GM18498 (cell line): ENCODE data around the gene SRM.
"Not testable (repeated sequence)": the region's sequence is repeated elsewhere in the genome, so short reads cannot be mapped to it uniquely, and the experiment has no call there.

Source experiments
- ATAC-seq: cut with Tn5 transposase; IDR thresholded peaks from one replicate; pipeline ENCODE4 v1.9.1; 2021; ENCODE audit warnings: mild to moderate bottlenecking, moderate library complexity; ENCODE audit not compliant: unreplicated experiment

SRM gene

DNA sequence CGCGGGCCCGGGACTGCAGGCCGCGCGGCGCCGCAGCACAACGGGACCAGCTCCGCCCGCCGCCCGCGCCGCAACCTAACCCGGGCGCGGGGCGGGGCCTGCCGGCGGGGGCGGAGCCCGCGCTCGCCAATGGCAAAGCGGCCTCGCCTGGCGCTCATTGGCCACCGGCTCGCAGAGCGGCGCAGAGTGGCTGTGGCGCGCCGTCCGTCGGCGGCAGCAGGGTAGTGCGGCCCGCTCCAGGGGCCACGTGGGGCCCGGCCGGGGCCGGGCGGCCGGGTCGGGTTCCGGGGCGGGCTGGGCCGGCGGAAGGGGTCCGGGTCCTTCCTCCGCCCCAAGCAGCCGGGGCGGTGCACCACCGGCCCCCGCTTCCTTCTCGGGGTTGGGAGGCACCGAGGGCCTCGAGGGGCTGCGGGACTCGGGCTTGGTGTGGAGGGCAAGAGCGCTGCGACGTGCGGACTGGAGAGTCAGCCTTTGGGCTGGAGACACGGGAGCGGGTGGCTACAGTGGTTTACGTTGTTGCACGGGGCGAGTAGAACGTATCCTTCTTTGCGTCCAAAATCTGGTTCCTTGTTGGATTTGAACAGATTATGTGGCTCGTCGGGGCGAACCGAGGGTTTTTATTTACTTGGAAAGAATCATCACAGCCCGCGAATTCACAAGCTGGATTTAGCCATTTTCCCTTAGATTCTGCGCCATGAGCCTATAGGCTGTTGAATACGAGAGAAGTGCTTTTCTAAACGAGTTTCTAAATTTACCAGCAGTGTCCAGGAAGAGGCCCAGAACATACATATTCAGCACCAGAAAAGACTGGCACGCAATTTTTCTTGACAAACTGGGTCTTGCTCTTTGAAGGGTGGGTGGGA, at the start of gene SRM:
Gene SRM, minus strand, starts transcription at position 51 of the 863 bp plus-strand sequence. CDS start 75 bp downstream, outside the sequence.
- ATAC-seq = peak; percentile 92

DNA sequence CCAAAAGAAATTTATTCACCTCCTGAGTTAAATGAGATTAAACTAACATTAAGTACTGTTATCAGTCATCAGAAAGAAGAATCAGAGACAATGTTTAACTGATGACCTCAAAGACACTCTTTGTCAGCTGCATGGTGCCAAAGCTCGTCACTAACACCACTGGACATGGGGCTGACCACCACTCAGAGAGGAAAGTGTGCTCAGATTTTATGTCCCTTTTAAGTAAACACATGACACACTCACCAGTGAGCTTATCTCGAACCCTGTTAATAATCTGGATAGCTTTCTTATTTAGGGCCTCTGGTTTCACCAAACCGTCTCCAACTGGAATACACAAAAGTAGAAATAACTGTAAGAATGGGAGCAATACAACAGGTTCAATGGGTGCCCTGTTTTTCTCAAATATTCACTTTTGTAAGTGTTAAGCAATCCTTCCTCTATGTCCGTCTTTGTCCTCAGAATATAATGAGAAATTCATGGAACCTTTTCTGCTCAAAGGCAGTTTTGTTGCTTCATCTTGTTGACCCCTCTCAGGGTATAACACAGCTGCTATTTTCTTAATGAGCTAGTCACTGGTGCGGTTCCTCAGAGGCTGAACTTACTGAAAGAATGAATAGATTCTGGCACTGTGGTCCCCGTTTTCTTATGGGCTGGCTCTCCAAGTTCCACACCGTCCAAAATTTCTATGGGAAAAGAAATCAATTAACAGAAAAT, 49.4 kb upstream of the SRM start:
- ATAC-seq = no peak

DNA sequence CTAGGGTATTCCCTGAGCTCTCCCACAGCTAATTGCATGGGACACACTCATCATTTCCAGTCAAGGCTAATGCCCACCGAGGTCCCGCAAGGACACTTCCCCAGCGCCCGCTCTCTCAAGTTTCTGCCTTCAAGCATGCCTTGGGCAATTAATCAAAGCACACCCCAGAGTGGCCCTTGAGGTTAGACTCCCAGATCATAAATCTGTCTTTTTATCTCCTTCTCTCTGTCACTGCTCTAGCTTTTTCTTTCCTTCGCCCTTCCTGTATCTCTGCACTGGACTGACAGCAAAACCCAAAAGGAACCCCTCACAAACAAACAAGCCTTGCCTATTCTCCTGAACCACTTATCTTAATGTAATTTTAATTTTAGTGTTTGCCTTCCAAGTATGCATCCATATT, 47.8 kb upstream of the SRM start:
- ATAC-seq = no peak

DNA sequence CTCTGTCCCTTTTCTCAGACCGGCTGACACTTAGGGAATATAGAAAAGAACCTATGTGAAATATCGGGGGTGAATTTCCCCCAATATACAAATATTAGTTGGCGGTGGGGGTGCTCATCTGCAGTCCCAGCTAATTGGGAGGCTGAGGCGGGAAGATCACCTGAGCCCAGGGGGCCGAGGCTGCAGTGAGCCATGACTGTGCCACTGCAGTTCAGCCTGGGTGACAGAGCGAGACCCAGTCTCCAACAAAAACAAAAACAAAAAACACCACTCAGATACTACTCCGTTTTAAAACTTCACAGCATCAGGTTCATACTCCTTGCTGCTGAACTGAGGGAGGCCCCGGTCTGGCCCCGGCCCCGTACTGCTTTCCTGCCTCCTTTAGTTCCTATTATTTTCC, 45.8 kb upstream of the SRM start:
- no peak for ATAC-seq

DNA sequence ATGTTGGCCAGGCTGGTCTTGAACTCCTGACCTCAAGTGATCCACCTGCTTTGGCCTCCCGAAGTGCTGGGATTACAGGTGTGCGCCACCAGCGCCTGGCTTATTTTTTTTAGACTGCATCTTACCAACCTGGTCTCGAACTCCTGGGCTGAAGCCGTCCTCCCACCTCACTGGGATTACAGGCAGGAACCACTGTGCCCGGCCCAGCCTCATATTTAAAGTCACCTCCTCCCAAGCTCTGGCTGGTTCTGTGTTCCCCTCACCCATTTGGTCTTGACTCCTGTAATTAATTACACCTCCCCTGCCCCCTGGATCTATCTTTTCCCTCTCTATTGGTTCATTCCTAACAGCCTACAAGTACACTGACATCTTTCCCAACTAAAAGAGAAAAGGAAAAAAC, 41.5 kb upstream of the SRM start:
- no peak for ATAC-seq

DNA sequence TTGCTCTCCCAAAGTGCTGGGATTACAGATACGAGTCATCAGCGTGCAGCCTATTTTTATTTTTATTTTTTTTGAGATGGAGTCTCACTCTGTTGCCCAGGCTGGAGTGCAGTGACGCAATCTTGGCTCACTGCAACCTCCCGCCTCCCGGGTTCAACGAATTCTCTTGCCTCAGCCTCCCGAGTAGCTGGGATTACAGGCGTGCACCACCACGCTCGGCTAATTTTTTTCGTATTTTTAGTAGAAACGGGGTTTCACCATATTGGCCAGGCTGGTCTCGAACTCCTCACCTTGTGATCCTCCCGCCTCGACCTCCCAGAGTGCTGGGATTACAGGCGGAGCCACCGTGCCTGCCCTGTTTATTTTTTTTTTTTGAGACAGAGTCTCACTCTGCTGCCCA, 41.0 kb upstream of the SRM start:
- not testable (repeated sequence) for ATAC-seq

DNA sequence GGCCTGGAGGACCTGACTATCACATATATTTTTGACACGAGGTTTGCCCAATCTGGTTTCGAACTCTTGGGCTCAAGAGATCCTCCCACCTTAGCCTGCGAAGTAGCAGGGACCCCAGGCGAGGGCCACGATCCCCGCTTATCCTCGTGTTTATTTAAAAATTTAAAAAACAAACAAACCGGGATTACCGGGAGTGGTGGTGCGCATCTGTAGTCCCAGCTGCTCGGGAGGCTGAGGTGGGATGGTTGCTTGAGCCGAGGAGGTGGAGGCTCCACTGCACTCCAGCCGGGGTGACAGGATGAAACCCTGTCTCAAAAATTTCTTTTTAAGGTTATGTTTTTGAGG, 40.3 kb upstream of the SRM start:
- ATAC-seq = no peak

DNA sequence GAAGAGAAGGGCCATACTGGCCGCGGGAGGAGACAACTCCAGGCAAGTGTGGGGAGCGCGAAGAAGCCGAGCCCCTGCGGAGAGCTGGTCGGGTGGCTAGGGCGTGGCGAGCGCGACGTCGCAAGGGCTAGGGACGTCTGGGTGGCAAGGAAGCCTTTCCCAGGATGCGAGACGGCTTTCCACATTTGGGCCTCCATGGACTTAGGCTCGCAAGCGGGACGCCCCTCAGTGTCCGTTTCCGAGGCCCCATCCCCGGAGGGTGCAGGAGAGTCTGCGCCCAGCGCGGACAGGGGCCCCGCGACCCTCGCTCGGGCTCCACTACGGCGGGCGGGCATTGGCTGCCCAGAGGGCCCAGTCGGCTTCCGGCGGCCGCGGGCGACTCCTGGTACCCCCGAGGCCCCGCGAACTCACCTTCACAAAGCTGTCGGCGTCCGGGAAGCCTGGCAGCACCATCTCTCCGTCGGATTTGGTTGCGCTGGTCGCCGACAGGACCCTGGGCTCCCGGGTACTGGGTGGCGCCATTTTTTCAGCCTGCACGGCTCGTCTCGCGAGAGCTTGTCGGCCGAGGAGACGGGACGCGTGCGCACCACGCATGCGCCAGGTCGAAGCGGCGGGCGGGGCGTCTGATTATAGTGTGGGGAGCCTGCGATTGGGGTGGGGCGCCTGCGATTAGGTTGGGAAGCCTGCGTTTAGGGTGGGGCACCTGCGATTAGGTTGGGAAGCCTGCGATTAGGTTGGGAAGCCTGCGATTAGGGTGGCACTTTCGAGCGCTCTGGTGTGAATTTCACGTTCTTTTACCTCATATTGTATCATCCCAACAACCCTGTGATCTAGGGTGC, 39.7 kb upstream of the SRM start, which contains the start of gene EXOSC10:
Gene EXOSC10, minus strand, starts transcription at position 560 of the 839 bp plus-strand sequence. Its CDS starts 38 bp downstream, at position 522.
- ATAC-seq = peak; percentile 93

DNA sequence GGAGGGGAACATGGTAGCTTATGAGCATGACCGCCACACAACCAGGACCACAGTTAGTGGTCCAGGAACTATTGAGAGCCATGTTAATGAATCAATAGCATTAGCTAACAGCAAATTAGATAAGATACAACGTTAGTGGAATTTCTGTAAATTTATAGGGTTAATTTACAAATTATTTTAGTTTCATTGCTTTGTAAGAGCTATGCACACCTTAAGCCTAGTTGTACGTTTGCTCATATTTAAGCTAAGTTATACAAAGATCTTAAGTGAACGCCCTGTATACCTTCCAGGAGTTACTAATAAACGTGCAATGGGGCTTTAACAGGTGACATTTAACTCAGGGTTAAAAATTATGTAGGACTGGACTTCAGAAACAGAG, 39.1 kb upstream of the SRM start:
- ATAC-seq = no peak

DNA sequence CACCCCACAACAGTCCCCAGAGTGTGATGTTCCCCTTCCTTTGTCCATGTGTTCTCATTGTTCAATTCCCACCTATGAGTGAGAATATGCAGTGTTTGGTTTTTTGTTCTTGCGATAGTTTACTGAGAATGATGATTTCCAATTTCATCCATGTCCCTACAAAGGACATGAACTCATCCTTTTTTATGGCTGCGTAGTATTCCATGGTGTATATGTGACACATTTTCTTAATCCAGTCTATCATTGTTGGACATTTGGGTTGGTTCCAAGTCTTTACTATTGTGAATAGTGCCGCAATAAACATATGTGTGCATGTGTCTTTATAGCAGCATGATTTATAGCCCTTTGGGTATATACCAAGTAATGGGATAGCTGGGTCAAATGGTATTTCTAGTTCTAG, 24.0 kb upstream of the SRM start:
- not testable (repeated sequence) for ATAC-seq

DNA sequence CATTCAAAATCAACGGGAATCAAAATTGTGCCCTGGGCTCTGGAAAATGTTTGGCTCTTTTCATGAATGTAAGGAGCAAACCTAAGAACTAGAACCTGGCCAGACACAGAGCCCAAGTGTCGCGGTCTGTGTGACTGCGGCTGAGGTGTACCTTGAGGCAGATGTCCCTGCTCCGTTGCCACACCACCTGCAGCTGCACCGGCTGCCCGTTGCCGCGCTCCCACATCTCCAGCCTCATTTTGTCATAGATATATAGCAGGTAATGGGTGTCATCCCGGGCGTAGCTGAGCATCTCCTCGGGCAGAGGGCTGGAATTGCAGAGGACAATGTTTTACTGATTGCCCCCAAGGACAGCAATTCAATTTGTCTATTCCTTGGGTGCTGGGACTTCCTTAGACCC, 21.1 kb upstream of the SRM start:
- no peak for ATAC-seq

DNA sequence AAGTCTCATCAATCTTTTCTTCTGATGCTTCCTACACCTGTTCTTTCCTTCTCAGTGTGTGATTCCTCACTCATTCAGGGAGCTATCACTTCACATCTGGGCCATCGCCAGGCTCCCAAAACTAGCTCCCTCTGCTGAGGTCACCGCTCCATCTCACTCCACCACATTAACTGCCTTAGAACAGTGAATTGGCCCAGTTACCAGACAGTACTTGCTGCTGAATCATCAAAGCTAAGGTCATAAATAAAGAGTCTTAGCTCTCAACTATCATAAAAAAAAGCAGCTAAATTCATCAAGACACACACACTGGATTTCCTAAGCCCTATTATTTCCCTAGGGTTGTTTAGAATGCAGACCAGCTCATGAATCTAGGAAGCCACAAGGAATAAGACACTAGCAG, 18.8 kb upstream of the SRM start:
- ATAC-seq = no peak

DNA sequence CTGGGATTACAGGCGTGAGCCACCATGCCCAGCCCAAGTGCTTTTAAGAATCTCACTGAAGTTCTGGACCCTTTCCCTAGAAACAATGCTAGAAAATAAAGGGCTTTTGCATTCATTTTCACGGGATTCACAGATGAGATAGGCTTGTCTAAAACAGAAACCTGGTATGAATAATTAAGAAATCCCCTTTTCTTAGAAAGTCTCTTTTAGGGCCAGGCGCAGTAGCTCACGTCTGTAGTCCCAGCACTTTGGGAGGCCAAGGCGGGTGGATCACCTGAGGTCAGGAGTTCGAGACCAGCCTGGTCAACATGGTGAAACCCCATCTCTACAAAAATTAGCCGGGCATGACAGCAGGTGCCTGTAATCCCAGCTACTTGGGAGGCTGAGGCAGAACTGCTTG, 13.6 kb upstream of the SRM start:
- not testable (repeated sequence) for ATAC-seq

DNA sequence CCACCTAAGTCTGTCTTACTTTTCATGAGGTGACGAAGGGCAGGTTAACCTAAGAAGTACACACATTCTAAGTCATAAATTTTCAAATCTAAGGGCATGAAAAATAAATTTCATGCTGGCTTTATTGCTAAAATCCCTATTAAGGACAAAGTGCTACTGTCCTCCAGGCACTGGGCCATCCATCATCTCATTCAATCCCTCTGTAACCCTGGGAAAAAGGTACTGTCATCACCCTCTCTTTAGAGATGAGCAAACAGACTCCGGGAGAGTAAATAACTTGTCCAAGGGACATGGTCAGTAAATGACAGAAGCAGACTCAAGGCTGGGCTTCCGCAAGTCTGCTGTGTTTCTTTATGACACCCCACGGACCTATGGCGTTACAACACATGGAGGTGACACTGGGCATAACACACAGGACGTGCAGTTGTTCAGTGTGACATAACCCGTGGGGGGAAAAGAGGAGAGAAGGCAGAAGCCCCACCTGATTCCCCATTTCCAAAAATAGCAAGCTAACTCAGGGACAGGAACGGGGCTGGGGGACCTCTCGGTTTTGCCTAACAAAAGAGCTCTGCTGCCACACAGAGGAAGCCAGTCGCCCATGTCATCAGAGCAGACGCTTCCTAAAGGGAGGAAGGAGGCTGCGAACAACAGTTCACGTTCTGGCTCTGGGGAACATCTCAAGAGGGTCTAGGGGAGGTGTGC, 12.5 kb upstream of the SRM start:
- ATAC-seq = no peak

DNA sequence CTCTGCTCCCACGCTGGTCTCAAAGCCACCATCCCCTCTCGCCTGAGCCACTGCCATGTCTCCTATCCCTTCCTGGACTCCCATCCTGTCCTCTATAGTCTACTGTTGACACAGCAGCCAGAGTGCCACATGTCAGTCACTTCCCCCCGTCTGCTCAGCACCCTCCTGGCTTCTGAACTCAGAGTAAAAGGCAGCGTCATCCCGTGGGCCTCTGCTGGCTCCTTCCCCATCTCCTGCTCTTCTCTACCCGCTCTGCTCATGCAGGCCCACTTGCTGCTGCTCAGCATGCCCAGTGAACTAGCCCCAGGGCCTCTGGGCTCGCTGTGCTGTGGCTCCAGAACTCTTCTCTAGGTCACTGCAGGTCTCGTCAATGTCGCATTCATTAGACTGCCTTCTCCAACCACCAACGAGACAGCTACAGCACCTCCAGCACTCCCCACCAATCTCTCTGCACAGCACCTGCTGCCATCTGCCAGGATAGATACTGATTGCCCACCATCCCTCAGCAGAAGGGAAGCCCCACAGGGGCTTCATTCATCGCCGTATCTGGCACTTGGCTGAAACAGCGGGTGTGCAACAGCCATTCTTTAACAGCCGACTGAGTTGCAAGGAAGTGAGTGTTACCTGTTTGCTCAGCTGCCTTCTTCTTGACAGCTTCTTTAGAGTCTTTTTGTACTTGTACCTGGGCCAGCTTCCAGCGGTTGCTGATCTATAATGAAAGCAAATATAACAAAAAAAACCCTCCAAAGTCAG, 11.8 kb upstream of the SRM start:
- ATAC-seq = no peak

DNA sequence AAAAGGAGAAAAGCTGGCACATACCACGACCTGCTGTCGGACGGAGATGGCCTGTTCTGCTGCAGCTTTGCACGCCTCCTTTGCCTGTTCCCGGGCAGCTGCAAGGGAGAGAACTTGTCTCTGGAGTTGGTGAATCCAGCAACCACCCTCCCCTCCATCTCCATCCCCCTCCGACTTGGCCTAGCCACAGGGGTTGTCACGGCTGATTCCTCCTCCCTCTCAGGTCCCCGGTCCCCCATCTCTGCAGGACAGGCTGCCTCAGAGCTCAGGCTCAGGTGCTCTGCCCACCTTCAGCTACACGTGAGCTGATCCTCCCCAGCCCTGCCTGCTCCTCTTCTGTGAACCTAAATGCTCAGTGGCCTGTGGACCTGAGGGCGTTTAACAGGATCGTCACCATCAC, 11.1 kb upstream of the SRM start:
- ATAC-seq = no peak

DNA sequence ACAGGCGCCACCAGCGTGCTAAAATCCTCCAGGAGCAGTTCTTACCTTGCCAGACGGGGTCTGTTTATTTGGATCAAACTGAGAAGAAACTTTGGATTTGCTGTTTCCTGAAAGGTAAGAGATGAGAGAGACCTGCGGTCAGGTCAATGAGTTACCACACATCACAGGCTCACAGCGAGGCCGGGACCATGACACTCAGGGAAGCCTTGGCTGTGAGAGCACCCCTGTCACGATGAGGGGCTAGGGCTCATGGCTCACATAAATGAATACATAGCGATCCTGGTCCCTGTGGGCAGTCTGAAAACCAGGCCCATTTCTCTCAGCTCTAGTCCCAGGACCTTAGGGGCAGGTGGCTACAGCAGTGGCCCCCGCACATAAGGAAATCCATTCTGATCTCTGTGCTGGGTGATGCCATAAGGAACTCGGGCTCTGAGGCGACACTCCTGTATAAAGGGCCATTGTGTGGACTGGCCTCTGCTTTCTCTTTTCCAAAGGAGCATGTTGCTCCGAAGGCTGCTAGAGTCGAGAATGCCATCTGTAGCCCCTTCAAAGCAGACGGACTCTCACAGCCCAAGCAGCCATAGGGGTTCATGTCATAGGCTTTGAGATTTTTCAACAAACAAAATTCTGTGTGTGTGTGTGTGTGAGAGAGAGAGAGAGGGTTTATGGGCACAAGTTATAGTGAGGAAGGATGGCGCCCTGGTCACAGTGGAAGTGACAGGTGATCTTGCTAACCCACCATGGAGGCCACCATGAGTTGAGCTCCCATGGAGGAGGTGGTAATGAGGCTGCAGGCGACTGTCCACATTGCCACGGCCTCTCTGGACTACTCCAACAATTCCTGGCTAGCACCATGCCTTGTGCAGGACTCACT, 9.0 kb upstream of the SRM start:
- no peak for ATAC-seq

DNA sequence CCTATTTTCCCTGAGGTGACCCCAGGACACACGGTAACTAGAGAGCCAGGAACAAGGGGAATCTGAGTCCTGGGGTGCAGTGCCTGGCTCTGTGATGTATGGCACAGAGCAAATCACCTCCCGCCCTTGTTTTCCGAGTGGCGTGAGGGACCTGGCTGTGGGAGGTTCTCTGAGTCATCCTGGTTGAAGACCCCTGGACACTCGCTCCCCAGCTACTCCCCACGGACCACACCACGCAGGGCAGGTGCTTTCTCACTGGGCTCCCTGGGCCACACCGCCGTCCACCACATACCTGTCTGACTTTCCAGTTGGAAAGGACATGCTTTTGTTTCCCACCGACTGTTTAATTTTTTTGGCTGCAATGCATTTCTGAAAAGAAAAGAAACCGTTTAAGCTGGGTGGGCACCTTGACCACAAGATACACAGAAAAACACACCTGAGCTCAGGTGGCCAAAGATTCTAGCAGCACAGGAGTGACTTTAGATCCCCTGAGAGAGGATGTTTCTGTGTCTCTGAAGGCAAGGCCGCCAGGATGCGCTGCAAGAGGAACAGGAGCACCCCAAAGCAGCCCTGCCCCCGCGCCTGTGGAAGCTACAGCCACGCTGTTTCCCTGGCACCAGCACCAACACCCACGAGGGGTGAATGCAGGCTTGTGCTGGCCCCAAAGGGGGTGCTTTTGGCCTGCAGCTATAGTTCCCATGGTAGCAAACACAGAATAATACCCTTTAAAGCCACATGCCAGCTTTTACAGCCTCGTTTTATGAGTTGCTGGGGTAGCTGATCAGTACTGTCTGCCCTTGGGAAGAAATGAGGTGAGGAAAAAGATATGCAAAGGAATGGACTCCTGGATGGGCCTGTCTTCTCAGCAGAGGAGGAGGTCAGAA, 8.1 kb upstream of the SRM start:
- ATAC-seq = no peak
